Middle frontal gyrus (tissue), 1 donor: ENCODE data around the gene TMEM271.

Source experiments
- DNase-seq: peaks from one replicate; pipeline ENCODE4 v3.0.0-alpha.2; 2015; ENCODE audit warnings: low spot score; ENCODE audit errors: extremely low spot score

The TMEM271 gene

DNA sequence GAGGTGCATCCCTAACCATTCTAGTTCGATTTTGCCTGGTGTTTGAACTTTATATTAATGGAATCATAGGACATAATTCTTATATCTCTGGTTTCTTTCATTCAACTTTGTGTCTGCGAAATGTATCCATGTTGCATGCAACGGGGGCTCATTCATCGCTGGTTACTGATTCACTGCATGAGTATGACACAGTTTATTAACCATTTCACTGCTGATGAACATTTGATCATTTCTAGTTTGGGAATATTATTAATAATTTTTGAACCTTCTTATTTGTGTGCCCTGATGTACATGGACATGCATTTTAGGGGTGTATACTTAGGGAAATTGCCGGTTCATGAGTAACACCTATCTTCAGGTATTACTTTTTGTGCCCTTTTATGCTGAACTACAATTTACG is 5.1 kb upstream of the TMEM271 start:
- no peak for DNase-seq

DNA sequence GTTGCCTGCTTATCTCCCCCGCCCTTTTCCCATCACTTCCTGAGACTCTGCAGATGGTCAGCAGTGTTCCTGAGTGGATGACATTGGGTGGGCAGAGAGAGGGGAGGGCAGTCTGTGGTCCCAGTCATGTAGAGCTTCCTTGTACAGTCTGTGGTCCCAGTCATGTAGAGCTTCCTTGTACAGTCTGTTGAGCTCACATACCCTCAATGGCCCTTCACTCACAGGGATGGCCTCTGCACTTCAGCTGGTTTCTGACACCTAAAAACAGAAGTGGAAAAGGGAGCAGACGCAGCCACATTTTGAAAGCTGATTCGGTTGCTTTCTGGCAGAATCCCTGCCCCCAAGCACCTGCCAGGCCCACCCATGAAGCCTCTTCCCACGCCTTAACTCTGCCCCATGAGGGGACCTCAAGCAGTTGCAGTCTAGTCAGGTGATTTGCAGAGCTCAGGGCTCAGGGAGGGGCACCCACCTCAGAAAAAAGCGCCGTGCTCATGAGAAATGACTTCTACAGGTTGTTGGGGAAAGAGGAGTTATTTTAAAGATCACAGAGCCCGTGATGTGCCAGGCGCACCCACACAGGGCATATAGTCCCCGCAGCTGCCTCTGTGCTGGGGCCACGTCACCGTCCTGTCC is 3.6 kb upstream of the TMEM271 start:
- DNase-seq = no peak

DNA sequence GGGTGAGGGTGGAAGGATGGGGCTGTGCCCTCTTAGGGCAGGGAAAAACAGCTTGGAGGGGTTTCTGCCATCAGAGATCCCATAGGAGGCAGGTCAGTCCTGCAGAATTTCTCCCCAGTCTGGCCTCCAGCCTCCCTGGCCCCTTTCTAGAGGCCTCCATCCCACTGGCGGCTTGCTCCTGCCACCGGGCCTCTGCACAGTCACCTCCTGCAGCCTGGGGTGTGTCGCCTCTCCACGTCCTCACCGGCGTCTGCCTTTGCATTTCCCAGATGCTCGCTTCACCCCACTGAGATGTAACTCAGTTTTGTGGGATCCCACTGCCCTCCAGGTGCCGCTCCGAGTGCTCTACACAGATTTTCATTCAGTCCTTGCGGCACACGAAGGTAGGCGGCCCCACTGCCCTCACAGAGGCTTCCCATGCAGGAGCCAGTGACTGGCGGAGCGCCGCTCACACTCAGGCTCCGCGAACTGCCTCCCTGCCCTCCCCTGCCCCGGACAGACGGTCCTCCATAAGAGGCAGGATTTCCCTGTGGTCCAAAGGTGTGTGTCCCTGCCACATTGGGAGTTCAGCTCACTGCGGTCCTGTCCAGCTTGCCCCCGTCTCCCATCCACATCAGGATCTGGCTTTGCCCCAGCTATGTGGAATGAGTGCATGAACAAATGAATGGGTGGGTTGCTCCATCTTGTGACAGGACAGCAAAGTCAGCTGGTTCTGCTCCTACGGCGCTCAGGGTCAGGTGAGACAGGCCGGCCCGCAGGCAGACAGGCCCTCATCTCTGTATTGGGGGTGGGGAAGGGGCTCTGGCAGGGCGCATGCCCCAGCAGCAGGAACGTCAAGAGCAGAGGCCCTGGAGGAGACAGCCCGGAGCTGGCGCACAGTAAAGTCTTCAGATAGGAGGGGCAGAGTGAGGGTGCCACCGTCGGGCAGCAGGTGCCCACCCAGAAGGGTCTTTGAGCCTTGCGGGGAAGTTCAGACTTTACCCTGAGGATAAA is 2.7 kb upstream of the TMEM271 start:
- DNase-seq = no peak

DNA sequence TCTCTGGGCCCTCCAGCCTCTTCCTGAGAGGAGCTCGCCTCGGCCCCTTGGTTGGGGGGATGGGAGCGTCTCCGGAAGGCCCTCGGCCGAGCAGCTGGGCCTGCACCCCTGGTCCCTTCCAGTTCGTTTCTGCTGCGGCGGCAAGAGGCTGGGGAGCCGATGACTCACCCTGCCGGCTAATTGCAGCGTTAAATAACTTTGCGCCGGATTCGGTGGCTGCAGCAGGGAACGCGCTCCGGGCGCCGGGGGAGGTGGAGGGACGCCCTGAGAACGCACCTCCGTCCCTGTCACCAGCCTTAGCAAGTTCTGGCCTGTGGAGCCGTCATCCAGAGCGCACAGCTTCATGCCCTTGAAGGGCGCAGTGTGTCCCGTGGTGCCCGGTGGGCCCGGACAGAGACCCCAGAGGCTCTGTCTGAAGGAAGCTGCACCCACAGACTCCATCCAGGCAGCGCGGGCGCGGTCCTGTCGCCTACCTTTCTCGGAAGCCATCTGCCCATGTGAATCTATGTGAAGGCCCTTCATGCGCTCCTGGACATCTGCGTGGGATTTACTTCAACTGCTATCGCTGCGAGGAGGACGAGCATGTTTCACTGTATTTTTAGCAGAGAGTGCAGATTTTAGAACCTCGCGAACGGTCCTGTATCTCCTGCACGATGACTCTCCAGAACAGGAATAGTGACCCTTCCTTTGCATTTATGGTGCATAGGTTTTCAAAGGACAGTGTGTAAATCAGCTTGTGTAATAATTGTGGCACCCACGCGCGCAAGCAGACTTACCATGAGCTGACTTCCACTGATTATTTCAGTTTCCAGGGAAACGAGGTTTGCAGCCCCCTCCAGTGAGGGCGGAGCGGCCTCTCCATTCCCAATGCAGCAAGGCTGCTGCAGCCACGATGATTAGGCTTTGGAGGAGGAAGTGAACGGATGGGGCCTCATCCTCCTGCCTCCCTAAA is 1.7 kb upstream of the TMEM271 start:
- peak; percentile 47 for DNase-seq

DNA sequence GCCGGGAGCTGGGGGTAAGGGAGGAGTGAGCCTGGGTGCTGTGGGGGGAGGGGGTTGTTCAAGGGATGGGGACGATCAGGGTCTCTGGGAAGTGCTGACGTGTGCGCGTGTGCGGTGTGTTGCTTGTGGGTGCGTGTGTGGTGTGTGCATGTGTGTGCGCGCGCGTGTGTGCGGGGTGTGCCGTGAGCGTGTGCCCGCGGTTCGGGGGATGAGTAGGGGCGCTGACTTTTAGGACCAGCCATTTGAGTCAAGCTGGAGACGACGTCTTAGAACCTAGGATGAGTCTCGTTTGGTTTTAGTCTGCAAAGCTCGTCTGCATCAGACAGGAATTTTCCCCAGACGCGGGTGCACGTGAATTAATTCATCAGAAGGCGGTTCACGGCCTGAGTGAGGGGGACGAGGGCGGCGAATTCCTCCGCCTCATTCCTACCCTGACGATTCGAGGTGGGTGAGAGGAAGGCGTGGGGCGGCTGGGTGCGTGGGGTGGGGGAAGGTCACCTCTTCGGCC is 950 bp upstream of the TMEM271 start:
- no peak for DNase-seq

DNA sequence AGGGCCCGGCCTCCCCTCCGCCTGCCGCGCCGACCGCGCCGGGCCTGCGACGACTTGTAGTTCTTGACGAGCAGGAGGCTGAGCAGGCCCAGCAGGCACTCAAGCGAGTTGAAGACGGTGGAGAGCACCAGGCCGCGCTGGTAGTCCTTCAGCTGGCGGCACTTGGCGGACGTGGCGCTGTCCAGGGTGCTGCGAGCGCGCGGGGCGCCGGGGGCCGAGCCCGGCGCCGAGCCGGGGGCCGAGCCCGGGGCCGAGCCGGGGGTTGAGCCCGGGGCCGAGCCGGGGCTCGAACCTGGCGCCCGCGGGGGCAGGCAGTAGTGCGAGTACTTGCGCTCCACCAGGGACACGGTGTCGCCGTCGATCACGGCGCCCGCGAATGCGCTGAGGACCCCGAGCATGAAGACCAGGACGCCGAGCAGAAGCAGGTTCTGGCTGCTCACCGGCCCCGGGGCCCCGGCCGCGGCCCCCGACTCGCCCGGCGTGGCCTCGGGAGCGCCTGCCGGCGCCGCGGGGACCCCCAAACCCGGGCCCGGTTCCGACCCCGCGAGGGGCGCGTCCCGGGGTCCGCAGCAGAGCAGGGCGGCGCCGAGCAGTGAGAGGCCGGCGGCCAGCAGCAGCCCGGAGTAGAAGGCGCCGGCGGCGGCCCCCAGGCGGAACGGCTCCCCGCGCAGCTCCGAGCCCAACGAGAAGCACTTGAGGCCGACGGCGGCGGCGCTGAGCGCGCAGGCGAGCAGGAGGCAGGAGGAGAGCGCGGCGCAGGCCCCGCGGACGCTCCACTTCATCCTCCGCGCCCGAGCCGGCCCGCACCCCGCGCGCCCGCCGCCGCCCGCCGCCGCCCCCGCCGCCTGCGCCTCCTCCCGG is 584 bp downstream of the TMEM271 start:
- DNase-seq = no peak

DNA sequence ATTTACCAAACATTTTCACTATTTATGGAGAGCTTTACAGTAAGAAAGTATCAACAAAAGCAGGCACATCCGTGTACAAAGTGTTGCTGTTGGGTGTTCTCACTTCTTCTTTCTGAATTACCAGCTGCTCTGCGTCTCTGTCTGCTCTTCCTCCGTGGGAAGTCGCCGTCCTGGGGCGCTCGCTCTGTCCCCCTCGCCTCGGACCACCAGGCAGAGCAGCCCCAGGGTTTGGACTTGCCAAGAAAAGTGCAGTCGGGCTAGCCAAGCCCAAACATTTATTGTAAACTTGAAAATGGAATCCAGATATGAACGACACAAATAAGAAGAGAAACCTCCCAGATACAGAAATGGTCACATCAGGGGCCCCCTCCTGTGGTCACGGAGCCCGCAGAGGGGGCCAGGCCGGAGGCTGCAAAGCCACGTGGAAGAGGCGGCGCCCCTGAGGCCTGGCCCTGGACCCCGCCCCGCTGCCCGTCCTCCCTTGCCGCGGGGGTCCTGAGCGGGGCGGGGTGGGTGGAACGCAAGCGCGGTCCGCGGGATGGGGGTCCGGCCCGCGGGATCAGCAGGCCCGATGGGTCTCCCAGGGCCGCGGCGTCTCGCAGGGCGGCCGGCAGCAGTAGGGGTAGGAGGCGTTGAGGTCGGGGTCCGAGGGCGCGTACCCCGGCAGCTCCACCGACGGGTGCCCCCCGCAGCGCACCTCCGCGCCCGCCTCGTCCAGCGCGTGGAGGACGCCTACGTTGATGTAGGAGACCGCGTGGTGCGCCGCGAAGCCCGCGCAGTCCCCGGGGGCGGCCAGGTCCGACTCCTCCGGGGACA is 1.5 kb downstream of the TMEM271 start:
- DNase-seq = no peak

DNA sequence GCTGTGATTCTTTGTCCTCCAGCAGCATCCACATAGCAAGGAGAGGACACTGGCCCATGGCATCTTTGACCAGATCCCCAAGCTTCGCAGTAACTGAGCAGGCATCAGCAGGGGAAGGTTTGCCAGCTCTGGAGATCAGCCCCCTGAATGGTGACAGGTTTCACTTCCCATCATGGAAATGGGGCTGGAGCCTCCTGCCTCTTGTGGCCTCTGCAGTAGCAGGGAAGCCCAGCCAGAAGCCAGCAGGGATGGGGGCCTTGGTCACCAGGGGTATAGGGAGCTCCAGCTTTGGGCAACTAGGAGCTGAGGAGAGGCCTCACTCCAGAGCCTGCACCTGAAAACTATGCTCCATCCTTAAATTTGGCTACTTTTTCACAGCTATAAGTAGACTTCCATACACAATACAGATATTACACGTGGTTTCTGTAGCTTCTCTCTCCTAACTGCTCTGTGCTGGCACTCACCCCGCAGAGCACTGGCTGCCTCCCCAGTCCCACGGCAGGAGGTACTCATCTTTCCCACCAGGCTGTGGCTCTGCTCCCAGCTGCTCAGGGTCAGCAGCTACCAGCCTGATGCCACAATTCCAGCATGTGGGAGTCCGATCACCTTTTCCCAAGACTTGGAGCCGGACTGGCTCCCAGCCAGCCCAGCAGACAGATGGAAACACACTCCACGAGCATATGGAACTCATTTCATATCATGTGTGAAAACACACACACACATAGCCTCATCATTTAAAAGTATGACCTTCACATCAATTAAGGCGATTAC is 2.8 kb downstream of the TMEM271 start:
- DNase-seq = no peak

DNA sequence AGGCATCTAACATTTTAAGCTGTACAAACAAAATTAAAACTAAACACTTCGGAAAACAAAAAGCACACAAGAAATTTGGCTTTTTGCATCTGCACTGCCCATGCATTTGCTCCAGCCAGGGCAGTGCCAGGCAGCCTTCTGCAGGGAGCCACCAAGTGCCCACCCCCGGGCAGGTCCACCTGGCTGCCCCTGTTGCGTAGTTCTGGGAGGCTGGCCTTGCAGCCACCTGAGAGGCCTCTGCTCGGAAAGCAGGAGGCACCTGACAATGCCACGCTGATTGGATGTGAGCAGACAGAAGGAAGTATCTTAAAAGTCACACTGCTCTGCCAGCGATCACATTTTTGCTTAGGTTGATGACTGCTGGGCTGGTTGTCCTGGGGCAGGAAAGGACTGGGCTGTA is 3.5 kb downstream of the TMEM271 start:
- no peak for DNase-seq

DNA sequence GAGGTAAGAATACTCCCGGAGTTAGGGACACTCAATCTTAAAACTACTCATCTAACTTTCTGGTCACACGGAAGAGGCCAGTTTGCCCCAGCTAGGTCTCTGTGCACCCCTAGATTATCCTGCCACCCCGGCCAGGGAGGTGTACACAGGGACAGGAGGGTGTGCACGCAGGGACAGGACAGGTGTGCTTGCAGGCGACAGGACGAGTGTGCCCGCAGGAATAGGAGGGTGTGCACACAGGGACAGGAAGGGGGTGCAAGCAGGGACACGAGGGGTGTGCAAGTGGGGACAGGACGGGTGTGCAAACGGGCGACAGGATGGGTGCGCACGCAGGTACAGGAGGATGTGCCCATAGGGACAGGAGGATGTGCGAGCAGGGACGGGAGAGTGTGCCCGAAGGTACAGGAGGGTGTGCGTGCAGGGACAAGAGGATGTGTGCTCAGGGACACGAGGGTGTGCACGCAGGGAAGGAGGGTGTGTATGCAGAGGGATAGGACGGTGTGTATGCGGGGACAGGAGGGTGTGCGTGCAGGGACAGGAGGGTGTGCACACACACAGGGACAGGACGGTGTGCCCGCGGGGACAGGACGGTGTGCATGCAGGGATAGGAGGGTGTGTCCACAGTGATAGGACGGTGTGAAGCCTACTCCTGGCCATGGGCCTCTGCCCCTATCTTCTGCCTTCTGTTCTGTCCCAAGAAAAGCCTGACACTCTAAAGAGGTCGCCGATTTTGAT is 4.1 kb downstream of the TMEM271 start:
- no peak for DNase-seq

DNA sequence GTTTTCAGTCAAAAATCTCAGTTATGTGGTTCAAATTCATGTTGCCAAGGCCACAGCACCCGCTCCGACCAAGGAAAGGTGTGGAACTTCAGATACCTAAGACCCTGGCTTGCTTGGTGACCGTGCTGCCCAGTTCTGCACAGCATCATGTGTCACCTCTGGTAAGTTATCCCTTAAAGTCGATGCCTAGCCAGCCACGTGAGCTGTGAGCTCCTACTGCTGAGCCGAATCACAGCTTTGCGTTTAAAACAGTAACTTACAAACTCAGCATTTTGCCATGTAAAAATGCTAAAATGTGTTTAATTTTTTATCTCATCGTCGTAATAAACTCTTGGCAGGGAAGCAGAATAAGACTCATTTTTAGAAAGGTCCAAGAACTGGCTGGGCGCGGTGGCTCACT is 5.3 kb downstream of the TMEM271 start:
- no peak for DNase-seq

DNA sequence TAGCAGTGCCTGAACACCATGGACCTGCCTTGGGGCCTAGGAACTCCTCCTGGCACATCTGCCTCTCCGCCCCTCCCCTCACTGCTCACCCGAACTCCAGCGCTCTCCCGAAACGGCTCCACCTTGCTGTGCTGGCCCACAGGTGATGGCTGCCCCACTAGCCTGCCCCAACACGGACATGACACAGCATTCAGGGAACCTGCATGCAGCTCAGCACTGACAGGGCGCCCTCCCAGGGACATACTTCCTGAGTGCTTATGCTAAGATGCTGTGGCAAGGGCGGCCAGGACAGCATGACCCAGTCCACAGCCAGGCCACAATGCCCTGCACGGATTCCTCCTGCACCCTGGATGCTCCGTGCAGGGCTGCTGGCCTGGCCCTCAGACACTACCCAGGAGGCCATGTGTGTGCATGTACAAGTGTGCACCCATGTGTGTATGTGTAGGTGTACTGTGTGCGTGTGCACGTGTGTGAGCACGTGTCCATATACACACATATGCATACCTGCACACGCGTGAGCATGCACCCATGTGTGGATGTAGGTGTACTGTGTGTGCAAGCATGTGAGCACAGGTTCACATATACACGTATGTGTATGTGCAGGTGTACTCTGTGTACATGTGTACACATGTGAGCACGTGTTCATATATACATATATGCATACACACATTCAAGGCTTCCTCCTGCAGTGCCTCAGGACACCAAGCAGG is 6.0 kb downstream of the TMEM271 start:
- no peak for DNase-seq

DNA sequence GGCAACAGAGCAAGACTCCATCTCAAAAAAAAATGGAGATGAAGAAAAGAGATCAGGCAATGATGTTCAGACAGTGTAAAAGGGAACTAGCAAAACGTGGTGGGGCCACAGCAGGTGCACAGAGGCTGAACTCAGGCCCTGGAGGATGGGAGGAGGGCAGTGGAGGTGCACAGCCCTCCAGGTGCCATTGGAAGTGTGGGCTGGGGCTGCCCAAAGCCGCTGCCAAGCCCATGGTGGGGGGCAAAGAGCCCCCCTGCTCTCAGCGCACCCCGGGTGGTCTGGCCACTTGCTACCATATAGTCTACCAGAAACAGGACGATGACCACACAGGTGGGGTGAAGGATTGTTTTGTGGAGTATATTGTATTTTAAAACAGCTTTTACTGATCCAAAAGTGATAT is 7.1 kb downstream of the TMEM271 start:
- no peak for DNase-seq

DNA sequence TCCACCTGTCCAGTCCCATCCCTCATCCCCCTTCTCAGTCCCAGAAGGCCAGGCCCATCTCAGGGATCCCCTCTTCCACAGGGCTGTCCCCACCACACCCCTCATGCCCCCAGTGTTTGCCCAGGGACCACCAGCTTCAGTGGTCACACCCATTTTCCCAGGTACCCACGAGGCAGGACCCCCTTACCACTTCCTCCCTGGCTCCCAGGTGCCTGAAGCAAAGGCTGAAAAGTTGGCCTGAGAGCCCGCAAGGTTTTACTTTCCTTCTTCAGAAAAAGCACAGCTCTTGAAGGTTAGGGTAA is 7.8 kb downstream of the TMEM271 start:
- no peak for DNase-seq

DNA sequence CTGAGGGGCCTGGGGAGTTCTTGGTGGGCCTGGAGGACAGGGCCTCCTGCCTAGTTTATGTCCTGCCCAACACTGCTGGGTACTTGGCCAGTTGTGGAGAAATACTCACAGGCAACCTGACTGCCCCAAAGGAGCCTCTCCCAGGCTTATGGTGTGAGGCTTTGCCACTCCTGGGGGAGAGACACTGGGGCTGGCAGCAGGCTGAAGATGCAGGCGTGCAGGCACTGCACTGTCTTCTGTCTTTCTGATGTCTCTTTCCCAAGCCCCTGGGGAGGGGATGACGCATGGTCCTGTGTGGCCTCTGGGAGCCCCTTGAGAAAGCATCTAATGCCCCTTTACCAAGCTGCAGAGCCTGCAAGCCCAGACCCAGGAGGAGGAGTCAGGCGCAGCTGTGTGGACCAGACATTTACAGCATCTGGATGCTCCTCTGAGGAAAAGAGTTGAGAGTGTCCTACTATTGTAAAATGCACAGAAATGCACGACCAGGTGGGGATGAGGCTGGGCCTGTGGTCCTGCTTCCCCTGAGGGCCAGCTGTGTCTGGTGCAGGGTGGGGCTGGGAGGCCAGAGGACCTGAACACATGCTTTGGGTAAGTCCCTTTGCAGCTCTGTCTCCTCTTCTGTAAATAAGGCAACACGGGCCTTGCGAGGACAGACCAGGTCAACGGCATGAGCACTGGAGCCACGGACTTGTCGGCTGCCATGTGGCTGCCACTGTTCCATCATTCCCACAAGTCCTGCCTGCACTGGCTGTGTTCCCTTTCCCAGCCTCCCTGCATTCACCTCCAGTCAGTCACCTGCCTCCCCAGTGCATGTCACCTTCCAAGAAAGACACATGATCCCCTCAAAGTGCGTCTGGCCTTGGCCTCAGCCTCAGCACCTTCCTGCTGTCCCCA is 8.4 kb downstream of the TMEM271 start:
- DNase-seq = no peak

DNA sequence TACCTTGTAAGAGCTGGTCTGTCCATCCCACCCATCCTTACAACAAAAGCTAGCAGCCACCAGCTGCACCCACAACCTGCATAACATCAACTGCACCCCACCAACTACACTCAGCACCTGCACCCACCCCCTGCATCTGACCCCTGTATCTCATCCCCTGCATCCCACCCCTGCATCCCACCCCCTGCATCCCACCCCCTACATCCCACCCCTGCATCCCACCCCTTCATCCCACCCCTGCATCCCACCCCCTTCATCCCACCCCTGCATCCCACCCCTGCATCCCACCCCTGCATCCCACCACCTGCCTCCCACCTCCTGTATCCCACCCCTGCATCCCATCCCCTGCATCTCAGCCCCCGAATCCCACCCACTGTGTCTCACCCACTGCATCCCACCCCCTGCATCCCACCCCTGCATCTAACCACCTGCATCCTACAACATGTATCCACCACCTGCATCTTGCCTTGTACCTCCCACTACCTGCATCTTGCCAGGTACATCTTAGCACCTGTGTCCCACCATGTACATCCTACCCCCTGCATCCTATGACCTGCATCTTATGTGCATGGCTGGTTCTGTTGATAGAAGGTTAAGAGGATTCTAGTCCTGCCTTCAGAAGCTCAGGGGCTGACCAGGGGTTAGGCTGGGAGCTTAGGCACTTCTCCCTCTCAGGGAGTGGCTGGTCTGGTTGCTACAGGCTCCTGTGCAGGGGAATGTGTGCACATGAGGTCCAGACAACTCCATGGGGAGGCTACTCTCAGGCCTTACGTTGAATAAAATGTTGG is 9.4 kb downstream of the TMEM271 start:
- DNase-seq = no peak
